G401.6 (cell line): ENCODE data around the gene BGN.
A peak's percentile ranks its signal among the peaks of the same experiment; 100 is the strongest.

Source experiments
- FAIRE-seq: peaks from 2 replicates; lab custom pipeline; 2012; peaks lifted over from hg19 to GRCh38; lab: Jason Lieb, UNC

The BGN gene

DNA sequence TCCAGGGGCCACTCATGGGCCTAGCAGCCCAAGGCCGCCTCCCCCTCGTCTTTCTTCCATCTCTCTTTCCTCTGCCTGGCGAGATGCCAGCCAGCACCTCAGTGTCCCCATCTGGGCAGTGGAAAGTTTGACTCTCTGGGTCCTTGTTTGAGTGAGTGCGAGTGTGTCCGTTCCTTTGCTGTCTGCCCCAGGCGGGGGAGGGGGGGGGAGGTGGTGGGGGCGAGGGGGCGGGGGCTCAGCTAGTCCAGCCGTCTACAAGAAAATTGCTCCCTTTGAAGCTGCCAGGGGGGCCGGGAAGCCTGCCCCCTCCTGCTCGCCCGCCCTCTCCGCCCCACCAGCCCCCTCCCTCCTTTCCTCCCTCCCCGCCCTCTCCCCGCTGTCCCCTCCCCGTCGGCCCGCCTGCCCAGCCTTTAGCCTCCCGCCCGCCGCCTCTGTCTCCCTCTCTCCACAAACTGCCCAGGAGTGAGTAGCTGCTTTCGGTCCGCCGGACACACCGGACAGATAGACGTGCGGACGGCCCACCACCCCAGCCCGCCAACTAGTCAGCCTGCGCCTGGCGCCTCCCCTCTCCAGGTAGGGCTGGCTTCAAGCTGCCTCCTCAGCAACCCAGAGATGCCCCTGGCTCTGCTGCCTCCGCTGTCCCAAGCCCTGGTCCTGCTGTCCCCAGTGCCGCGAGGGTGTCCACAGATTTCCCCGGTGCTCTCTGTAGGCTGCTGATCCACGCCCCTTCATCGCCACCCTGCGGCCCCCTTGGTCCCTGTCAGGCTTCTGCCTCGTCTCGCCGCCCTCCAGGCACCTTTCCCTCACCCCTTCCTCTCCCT is at the start of gene BGN:
TSS of gene BGN (plus strand) at position 440 of the 821 bp plus-strand sequence. CDS start 9,652 bp downstream, outside the sequence.
- FAIRE-seq, result no peak

GRCh38 chrX:153445106-153445855 is 49.5 kb upstream of the BGN start:
- no peak for FAIRE-seq

GRCh38 chrX:153445856-153446635 is 48.7 kb upstream of the BGN start, which contains the start of gene TREX2:
TREX2 (minus strand) TSS chrX:153446056; CDS start chrX:153445430, 626 bp downstream.
- FAIRE-seq, result no peak

DNA sequence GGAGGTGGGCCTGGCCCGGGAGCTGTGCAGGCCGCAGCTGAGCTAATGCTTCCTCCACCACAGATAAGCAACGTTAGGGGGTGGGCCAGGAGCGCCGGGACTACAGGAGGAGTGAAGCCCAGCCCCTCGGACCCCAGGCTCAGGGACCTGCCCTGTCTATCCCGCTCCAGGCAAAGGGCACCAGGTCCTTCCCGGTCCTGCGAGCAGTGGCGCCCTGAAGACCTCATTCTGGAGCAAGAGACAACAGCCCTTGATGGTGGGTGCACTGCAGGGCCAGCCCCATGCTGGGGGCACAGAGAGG is 48.2 kb upstream of the BGN start:
- no peak for FAIRE-seq

DNA sequence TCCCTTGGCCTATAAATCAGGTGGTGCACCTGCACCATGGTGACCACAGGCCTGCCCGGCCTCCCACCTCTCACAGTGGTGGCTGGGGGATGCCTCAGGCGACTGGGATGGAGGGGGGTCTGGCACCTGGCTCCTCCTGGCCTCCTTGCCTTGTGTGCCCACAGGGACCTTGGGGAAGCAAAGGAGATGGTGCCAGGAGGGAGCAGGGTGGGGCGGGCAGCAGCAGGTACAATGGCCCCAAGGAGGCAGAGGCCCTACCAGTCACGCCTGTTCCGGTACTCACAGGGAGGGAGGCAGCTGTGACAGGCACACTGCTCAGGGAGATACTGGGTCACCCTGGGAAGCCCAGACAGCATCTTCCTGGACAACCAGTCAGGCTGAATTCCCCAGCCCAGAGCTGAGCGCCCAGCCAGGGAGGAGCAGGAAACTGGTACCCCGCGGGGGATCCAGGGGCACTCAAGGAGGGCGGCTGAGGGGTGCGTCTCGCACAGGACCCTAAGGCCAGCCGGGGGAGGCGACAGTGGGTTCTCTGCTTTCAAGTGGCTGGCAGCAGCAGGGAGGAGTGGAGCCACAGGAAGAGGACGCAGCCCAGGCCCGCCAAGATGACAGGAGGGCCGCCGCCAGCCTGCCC is 47.7 kb upstream of the BGN start:
- no peak for FAIRE-seq

DNA sequence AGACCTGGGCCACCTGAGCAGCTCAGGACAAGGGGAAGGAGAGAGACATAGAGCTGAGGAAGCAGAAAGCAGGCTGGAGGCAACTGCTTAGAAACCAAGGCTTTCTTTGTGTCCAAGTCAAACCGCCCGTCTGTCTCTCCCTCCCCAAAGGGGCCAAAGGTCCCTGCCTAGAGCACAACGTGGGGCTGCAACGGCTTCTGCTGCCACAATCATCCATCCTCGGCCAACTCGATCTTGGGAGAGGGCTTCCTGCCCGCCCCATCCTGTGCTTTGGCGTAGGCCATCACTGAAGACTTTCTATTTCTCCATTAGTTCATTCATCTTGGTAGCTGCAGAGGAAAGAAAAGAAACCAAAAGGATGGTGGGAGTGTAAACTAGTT is 47.2 kb upstream of the BGN start:
- FAIRE-seq, result no peak

- no peak for FAIRE-seq
Observed at GRCh38 chrX:153448556-153449367, 46.0 kb upstream of the BGN start.

DNA sequence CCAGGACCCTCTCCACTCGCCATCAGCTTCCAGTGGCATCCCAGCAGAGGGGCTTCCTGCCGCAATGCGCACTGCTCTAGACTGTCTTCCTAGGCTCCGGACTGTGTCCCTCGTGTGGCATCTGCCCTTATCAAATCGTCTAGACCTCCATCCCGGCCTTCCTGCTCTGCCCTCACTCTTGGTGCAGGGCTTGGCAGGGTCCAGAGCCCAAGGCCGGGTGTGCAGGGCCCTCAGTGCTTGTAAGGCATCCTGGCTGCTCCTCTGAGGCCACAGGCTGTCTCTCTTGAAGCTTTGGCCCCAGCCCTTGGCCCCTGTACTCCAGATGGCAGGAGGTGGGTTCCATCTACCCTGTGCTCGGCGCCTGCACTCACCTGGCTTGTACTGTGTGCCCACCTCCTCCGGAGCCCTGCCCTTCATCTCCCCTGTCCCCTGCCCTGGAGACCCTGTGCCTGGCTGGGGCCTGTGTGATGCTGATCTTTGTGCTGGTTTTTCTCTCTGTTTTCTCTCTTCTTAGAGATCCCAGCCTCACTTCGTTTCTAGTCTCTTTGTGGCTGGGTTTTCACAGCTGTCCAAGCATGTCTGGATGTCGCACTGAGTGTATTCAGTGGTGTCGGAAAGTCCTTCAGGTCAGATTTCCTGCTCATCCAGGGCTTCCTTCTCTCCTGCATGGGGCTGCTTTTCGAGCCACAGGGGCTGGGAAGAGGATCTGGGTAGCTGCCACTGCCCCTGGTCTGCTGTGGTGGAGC is 45.2 kb upstream of the BGN start:
- FAIRE-seq, result no peak

DNA sequence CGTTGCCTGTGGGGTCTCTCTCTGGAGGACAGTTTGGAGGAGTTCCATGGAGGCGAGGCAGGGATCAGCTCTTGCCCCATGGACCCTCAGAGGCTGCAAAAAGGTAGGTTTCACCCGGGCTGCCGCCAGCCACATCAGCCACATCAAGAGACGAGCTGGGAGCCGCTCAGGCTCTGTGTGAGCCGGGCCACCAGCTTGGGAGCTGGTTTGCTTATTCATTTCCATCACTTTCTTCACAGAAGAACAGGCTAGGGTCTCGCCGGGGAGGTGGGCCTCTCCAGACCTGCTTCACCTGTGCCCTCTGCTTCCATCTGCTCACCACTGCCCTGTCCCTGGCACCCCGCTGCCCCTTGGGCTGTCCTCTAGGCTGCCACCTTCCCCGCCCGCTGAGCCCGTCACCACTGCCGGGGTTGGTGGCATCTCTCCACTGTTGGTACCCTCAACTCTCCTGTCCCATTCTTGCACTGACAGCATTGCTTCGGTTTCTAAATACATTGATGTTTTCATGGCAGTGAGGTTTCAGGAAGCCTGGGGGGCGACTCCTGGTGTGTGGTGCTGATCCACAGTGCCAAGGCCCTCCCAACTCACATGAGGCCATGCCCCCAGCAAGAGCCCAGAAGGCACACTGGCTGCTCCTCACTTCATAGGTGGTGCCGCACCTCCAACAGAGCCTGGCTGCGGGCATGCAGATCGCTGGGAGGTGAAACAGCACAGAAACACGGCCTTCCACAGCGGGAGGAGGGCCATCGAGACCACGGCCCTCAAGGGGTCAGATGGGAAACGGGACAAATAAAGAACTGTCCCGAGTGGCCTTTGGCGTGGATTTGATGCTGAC is 44.4 kb upstream of the BGN start:
- no peak for FAIRE-seq

DNA sequence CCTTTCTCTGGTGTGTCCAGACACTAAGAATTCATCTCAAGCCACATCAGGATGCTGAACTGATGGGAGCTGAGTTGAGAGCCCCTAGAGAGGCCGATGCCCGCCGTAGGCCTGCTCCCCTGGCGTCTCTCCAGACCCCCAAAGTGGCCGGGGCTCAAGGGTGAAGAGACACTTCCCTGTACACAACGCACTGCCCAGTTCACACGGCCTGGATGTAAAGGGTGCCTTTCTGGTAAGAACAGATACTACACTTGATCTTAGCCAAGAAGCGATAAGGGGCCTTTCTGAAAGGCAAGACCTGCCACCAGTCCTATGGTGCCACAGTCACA is 43.9 kb upstream of the BGN start:
- no peak for FAIRE-seq

DNA sequence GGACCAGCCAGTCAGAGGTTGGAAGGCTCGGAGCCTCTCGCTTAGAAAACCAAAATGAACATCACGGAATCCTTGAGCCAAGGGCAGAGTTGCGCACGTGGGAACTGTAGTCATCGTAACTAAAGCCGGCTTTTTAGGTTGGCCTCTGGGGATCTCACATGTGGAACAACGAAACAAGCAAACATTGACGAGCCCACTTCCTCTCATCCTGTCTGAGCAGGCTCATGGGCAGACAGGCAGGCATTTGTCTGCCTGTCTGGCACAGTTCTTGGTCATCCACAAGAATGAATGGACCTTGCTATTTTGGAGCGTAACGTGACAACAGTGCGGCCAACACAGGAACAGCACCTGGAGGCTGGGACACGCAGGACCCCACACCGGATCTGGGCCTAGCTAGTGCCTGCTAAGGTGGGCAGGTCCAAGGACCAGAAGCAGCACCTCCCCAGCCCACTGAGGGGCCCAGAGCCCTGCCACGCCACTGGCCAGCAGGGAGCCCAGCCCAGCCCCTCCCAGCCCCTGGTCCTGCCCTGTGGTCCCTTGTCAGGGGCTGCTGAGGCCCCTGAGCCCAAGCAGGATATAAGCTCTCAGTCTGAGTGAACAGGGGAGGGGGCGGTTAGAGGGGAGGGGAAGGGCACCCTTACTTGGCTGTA is 39.8 kb upstream of the BGN start:
- FAIRE-seq, result no peak

DNA sequence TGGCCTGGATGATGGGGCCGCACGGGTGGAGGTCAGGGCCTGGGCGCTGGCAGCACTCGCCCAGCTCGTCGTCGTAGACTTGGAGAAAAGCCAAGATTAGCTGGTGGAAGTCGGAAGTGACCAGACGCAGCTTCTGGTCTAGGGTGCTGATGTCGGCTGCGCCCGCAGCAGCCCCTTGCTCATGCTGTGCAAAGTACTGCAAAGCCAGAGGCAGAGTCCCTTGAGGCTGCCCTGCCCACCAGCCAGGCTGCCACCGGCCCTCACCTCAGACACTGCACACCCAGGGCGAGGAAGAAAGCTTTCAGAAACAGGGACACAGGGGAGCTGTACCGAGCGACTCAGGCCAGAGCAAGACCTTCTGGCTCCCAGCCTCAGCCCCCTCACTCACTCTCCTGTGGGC is 39.2 kb upstream of the BGN start:
- FAIRE-seq, result no peak

DNA sequence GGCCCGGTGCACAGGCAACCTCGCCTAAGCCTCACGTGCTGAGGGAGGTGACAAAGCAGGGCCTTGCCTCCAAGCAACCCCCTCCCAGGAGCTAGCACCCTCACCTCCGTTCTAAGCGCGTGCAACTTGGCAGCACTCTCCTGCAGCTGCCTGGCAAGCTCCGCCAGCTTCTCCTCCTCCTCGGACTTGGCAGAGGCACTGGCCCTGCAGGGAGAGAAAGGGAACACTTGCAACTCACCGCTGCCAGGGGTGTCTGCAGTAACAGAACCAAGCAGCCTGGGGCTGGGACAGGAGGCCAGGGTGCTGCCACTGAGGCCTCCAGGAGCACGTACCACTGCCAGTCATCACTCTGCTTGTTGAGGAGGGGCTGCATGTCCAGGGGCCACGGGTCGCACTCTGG is 38.6 kb upstream of the BGN start:
- FAIRE-seq, result no peak

DNA sequence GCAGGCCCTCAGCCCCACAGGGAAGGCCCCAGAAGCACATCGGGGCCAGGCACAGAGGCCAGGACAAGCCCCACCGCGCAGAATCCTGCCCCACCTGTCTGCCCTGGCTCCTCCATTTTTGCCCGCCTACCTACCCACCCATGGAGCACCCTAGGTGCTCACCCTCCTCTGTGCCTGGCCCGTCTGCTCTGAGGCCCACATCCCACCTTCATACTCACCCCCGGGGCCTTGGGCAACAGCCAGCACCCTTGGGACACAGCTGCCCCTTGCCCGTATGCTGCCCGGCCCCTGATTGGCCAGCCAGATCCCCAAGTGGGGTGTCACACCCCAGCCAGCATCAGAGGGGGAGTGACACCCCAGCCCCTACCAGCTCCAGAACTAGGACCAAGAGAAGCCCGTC is 38.1 kb upstream of the BGN start:
- FAIRE-seq, result no peak

- no peak for FAIRE-seq
Observed at GRCh38 chrX:153457136-153457825, 37.5 kb upstream of the BGN start.

DNA sequence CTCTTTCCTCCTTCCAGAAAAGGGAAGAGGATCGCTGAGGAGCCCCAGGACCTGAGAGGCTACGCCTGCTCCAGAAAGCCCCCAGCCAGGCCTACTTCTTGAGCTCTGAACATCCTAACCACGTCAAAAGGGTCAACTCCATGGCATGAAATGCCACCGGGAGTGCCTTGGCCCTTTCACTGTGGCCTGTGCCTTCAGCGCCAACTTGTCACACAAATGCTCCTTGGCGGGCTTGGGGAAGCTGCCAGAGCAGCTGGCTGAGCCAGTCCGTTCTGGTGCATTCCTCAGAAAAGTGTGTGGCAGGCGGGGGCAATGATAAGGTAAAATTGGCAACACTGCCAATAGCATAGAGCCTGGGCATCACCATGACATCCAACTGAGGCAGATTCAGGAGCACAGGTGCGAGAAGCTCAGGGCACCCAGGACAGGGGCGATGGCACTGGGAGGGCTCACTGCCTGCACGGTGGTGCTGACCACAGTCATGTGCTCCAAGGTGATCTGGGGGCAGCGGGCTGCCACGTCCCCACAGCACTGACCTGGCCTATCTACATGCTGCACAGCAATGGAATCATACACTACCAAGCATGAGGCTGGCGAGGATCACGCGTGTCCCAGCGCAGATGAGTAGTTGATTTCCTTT is 36.8 kb upstream of the BGN start:
- FAIRE-seq, result no peak

DNA sequence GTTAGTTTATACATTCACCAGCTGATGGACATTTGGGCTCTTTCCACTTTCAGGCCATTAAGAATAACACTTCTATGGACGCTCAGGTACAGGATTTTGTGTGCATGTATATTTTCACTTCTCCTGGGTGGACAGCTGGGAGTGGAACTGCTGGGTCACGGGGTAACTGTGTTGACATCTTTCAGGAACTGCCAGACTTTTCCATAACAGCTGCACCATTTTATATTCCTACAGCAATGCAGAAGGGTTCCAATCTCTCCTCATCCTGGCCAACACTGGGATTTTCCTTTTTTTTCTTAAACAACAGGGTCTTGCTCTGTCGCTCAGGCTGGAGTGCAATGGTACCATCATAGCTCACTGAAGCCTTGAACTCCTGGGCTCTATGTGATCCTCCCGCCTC is 36.3 kb upstream of the BGN start:
- no peak for FAIRE-seq

DNA sequence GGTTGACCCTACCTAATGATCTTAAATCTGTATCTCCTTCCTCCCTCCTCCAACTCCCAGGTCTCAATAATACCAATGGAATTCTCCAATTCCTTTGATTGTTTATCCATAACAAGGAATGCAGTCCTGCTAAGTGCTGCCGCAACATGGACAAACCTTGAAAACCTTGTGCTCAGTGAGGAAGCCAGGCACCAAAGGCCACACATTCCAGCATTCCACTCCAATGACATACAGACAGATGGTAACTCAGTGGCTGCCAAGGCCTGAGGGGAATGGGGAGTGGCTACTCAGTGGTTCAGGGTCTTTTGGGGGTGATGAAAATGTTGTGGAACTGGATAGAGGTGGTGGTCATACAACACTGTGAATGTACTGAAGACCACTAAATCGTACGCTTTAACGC is 34.8 kb upstream of the BGN start:
- no peak for FAIRE-seq

- FAIRE-seq, result peak; percentile 66
Observed at GRCh38 chrX:153460826-153461225, 34.0 kb upstream of the BGN start.
